Esophagus squamous epithelium (tissue), 5 donors: Measurements from ENCODE around the gene AHSP. TPM values are rescaled to one million over a fixed set of nuclear protein-coding genes. Genes with fewer than 3 reads are reported as not detected.
"Not testable (repeated sequence)": the region's sequence is repeated elsewhere in the genome, so short reads cannot be mapped to it uniquely, and the experiment has no call there.

Source experiments
- DNase-seq: peaks from one replicate; lab custom pipeline; 2025; lab: John Stamatoyannopoulos, UW
- H3K27ac ChIP-seq, 4 donors: fragments of 200-600 bp; sonication (generic); one replicate each; pipeline ENCODE4 v1.5.1; 2016 to 2019; ENCODE audit warnings: mild to moderate bottlenecking in 1 of 4
- H3K27me3 ChIP-seq, 4 donors: fragments of 200-600 bp; sonication (generic); 1 replicate in 3 of 4; 2 replicates in 1 of 4; pipeline versions ENCODE4 v1.5.1 to v1.6.0; 2017 to 2021; ENCODE audit warnings: antibody characterized with exemption in 1 of 4
- H3K36me3 ChIP-seq, 3 donors: fragments of 200-600 bp; sonication (generic); one replicate each; pipeline ENCODE4 v1.5.1; 2016 to 2019
- H3K4me1 ChIP-seq, 3 donors: fragments of 200-600 bp; sonication (generic); one replicate each; pipeline ENCODE4 v1.5.1; 2017 to 2019
- H3K4me3 ChIP-seq, 4 donors: fragments of 200-600 bp; sonication (generic); 1 replicate in 3 of 4; 2 replicates in 1 of 4; pipeline ENCODE4 v1.5.1; 2016 to 2019; ENCODE audit warnings: mild to moderate bottlenecking in 2 of 4, moderate library complexity in 1 of 4
- H3K9me3 ChIP-seq, 3 donors: fragments of 200-600 bp; sonication (generic); one replicate each; pipeline ENCODE4 v1.5.1; 2016 to 2019
- CTCF ChIP-seq, 6 experiments: fragments of 450-650 bp in 4 of 6; fragments of 200-600 bp in 2 of 6; sonication (generic) in 2 of 6; IDR thresholded peaks; one replicate each; pipeline ENCODE4 v1.5.1; 2016 to 2019; ENCODE audit warnings: antibody characterized with exemption in 6 of 6, mild to moderate bottlenecking in 4 of 6, moderate library complexity in 4 of 6
- POLR2A ChIP-seq, 4 donors: fragments of 450-650 bp; IDR thresholded peaks; one replicate each; pipeline ENCODE4 v1.6.1; 2017; ENCODE audit warnings: antibody characterized with exemption in 4 of 4, mild to moderate bottlenecking in 4 of 4, moderate library complexity in 3 of 4
- WGBS, 2 donors: methylation state at CpG; one replicate each; pipeline ENCODE4 v1.1.5; 2018; 5-methylcytosine and 5-hydroxymethylcytosine counted together
- intact Hi-C: fragments of 100-400 bp; cut with DNase I; formaldehyde crosslinking; loops from one replicate; pipeline ENCODE4 v1.15.0; 2022
- total RNA-seq, 4 donors: library from RNA; depleted of rRNA; stranded (reverse); fragments of >200 nt; gene quantifications; one replicate each; pipeline ENCODE4 v1.1.0, GENCODE V29; 2016
- donor health status: DM: yes; HTN: yes; CAD: no.

AHSP gene
- total RNA-seq, 4 donors from 2014 or later, result not detected

- Histone ChIP-seq H3K27ac (no peak overlapping the region), H3K4me3 (no peak overlapping the region), H3K36me3 (no peaks in the 10 kb centered on the region), H3K27me3 (no peaks in the 10 kb centered on the region), H3K9me3 (no peaks in the 10 kb centered on the region), H3K4me1 (peaks cover 0 to 14% (median 9%) of the 10 kb centered on the region in 3 donors)
- intact Hi-C loops, result no loop called here
- TF ChIP-seq POLR2A (IDR thresholded peaks at IDR 0.05), result no peak
- no peak for TF ChIP-seq CTCF (IDR thresholded peaks at IDR 0.05)
- no peak for DNase-seq
Observed at GRCh38 chr16:31513884-31514283, 13.8 kb upstream of the AHSP start.

GRCh38 chr16:31517800-31518402 is 9.8 kb upstream of the AHSP start:
- Histone ChIP-seq H3K27ac (no peak overlapping the region), H3K4me3 (no peak overlapping the region), H3K27me3 (no peaks in the 10 kb centered on the region), H3K9me3 (no peaks in the 10 kb centered on the region), H3K36me3 (no peaks in the 10 kb centered on the region), H3K4me1 (no peaks in the 10 kb centered on the region)
- intact Hi-C loops, result no loop called here
- no peak for DNase-seq
- WGBS, 2 donors, result 65 to 69% methylated on average over 4 of the region's 4 CpGs
- no peak for TF ChIP-seq POLR2A (IDR thresholded peaks at IDR 0.05)
- no peak for TF ChIP-seq CTCF (IDR thresholded peaks at IDR 0.05)

DNA sequence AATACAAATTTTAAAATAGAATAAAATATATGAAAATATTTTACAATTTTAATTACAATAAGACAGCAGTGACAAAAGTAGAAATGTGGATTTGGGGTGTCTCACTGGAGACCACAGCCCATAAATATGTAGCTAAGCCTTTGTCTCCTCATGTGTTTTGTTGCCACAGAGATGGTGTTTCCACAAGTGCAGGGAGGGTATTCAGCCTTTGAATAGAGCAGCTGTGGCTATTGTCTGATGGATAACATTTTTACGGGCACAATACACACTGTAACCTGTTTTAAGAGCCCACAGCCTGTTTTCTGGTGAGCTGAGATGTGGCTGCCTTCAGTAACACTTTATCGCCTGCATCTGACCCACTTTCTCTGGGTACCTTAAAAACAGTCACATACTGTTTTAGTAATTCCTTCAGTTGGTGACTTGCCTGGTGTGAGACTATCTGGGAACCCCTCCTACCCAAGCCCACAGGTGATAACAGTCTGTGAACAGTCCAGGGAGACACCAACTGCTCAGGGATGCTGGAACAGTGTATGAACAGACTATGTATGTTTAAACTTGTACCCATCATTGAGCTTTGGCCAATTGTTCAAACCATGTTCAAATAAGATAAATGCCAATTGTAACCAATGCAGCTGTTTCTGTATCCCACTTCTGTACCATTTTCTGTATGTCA is 7.8 kb upstream of the AHSP start:
- intact Hi-C loops, result no loop called here

DNA sequence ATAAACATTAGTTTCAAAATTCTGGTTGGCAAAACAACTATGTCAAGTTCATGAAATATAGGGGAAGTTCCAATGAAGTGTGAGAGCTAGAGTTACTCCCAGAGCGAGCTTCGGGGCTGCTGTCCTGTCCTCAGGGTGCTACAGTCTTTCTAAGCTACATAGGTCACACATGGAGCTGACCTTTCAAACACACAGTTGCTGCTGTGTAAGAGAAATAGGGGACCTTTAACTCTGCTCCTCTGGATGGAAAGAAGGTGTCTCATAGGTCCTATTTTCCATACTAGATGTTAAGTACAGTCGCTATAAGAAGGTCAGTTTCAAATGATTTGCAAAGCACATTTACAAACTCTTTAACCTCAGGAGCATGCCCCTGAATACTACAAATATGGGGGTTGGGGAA is 6.3 kb upstream of the AHSP start:
- DNase-seq, result no peak
- Histone ChIP-seq H3K4me1 (no peaks in the 10 kb centered on the region), H3K27ac (no peak overlapping the region), H3K27me3 (peaks cover 0 to 6% (median 0%) of the 10 kb centered on the region in 4 donors), H3K36me3 (no peaks in the 10 kb centered on the region), H3K9me3 (no peaks in the 10 kb centered on the region), H3K4me3 (no peak overlapping the region)
- 73 to 92% methylated on average over 3 of the region's 3 CpGs for WGBS, 2 donors
- TF ChIP-seq POLR2A (IDR thresholded peaks at IDR 0.05) (no peak), CTCF (IDR thresholded peaks at IDR 0.05) (no peak)
- intact Hi-C loops, result no loop called here

More for the DNA sequence above, 7.8 kb upstream of the AHSP start:
- no peak for DNase-seq
- WGBS, 2 donors, result 59 to 75% methylated on average over 2 of the region's 2 CpGs
- no peaks in the 10 kb centered on the region for H3K9me3 ChIP-seq
- no peaks in the 10 kb centered on the region for H3K36me3 ChIP-seq
- TF ChIP-seq POLR2A (IDR thresholded peaks at IDR 0.05) (no peak), CTCF (IDR thresholded peaks at IDR 0.05) (no peak)
- H3K4me3 ChIP-seq, result no peak overlapping the region
- H3K27me3 ChIP-seq, result peaks cover 0 to 6% (median 0%) of the 10 kb centered on the region in 4 donors
- no peak overlapping the region for H3K27ac ChIP-seq
- H3K4me1 ChIP-seq, result no peaks in the 10 kb centered on the region

DNA sequence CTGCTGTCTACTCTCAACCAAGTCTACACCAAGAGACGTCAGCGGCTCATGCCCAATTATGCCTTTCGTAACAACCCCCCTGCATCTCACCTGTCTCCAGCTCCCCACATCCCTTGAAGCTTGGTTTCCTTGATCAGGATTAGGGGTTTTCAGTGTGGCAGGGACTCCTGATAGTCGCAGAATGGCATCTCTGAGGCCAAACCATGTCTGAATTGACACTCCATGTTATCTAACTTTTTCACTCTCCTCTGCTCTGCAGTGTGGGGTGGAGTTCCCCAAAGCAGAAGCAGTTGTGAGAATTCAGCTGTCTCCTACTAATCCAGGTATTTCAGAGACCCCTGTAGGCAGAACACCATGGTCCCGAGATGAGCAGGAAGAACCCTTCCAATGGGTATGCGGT is 5.6 kb upstream of the AHSP start:
- no peak for DNase-seq
- no peaks in the 10 kb centered on the region for H3K4me1 ChIP-seq
- no peak for TF ChIP-seq POLR2A (IDR thresholded peaks at IDR 0.05)
- H3K9me3 ChIP-seq, result no peaks in the 10 kb centered on the region
- no peak overlapping the region for H3K27ac ChIP-seq
- no peaks in the 10 kb centered on the region for H3K36me3 ChIP-seq
- peaks cover 0 to 7% (median 0%) of the 10 kb centered on the region in 4 donors for H3K27me3 ChIP-seq
- no peak overlapping the region for H3K4me3 ChIP-seq
- WGBS, 2 donors, result 68 to 92% methylated on average over 3 to 6 of the region's 6 CpGs
- intact Hi-C loops, result no loop called here

DNA sequence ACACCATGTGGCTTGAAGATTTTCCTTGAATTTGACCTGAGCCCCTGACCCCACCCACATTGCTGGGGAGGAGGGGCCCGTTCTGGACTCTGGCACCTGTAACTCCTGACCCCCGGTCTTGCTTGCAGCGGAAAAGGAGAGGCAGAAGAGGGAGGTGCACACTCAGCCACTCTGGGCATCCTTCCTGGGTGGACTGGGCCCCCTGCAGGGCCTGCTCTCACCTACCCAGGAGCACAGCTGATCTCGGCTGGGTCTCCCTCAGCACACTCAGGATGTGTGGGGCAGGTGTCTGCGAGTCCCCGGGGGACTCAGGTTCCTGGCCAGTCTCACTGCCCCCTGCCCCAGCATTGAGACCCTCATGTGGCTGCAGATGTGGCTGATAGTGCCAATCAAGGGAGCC is 3.9 kb upstream of the AHSP start:
- H3K4me1 ChIP-seq, DNase-seq, intact Hi-C loops, H3K36me3 ChIP-seq, H3K9me3 ChIP-seq, H3K4me3 ChIP-seq, H3K27ac ChIP-seq: not testable (repeated sequence)
- 67 to 71% methylated on average over 1 of the region's 6 CpGs for WGBS, 2 donors
- H3K27me3 ChIP-seq, result peaks cover 0 to 24% (median 0%) of the 10 kb centered on the region in 4 donors
